Left hindlimb (tissue), 1 donor: ENCODE results near the gene ZNF600.
A peak's percentile ranks its signal among the peaks of the same experiment; 100 is the strongest.
"Not testable (repeated sequence)": the region's sequence is repeated elsewhere in the genome, so short reads cannot be mapped to it uniquely, and the experiment has no call there.

ENCODE experiments used
- DNase-seq: peaks from one replicate; pipeline ENCODE4 v3.0.0-alpha.2; 2018

The ZNF600 gene

DNA sequence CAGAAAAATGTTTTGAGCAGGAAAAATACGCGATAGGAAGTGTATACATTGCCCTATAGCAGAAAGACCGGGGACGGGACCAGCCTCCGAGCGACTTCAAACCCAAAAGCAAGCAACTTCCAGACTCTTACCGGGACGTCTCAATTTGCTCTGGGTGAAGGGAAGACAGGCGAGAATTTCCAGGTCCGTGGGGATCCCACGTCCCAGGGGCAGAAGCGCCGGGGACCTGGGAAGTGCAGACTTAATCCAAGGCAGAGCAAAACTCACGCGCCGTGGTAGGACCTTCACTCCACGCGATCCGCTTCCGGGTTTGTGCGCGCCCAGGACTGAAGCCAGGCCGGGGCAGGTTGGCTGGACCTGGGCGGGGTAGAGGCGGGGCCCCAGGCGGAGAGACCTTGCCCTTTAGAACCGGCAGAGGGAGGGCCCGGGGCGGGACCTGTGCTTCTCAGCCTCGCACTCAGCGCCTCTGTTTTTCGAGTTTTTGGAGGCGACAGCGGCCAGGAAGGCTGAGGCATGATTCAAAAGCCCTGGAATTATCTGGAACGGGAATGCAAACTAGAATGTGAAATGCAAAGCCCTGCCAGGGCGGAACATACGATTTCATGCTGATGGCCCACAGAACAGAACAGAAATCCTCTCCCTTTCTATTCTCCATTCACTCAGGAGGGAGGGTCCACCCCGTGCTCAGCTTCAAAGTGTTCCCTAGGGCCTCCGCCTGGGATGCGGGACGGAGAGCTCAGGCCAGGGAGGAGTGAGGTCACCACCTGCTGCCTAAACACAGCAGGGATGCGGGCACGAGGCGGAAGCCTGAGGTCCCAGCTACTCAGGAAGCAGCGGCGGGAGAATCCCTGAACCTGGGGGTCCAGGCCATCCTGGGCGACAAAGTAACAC lies at the start of gene ZNF600:
ZNF600 (minus strand) TSS at position 328 of the 891 bp plus-strand sequence. CDS start 7,903 bp downstream, outside the sequence.
- DNase-seq = peak; percentile 79

GRCh38 chr19:52834289-52834688 lies 47.7 kb upstream of the ZNF600 start:
- DNase-seq = not testable (repeated sequence)

DNA sequence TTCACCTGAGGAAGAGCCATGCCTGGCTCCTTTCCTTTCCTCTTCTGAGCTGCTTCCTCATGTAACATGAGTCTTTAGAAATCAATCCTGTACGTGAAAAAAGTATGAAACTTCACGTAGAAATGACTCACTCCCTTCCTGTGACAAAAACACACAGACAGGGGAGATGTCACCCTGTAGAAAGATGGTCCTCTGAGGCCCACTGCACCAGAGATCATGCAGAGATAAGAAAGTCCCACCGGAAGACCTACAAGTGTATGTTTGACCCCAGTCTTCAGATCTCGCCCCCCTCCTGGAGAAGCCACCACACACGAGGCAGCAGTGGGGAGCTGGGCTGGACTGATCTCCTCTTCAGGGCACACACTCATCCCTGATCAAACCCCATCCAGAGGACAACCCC lies 47.0 kb upstream of the ZNF600 start:
- not testable (repeated sequence) for DNase-seq

GRCh38 chr19:52829866-52830265 lies 43.3 kb upstream of the ZNF600 start:
- DNase-seq = not testable (repeated sequence)

- DNase-seq = no peak
Measured at GRCh38 chr19:52825765-52826164, 39.2 kb upstream of the ZNF600 start.

- no peak for DNase-seq
Measured at GRCh38 chr19:52823676-52824075, 37.1 kb upstream of the ZNF600 start.

- DNase-seq = peak; percentile 69
Measured at GRCh38 chr19:52821204-52821960, 34.8 kb upstream of the ZNF600 start, which contains the start of gene ZNF28. Gene ZNF28, minus strand, starts transcription at chr19:52821633. Its CDS starts 3,675 bp downstream, at chr19:52817958.

- DNase-seq = not testable (repeated sequence)
Measured at GRCh38 chr19:52820472-52821203, 34.0 kb upstream of the ZNF600 start.

- DNase-seq = no peak
Measured at GRCh38 chr19:52809801-52810200, 23.2 kb upstream of the ZNF600 start.

DNA sequence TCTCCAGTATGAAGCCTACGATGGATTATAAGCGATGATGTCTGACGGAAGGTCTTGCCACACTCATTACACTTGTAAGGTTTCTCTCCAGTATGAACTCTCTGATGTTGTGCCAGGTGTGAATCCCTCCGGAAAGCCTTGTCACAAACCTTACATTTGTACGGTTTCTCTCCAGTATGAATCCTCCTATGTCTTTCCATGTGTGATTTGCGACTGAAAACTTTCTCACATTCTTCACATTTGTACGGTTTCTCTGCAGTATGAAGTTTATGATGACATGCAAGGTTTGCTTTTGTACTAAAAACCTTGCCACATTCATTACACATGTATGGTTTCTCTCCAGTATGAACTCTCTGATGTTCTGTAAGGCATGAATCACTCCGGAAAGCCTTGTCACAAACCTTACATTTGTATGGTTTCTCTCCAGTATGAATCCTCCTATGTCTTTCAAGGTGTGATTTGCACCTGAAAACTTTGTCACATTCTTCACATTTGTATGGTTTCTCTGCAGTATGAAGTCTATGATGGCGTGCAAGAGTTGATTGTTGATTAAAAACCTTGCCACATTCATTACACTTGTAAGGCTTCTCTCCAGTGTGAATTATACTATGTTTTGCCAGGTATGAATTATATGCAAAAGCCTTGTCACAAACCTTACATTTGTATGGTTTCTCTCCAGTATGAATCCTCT lies 13.5 kb upstream of the ZNF600 start:
- DNase-seq = not testable (repeated sequence)

- no peak for DNase-seq
Measured at GRCh38 chr19:52789440-52789839, 2.8 kb upstream of the ZNF600 start.

GRCh38 chr19:52786078-52786463 lies 520 bp downstream of the ZNF600 start:
- DNase-seq = no peak

GRCh38 chr19:52785506-52785905 lies 1.1 kb downstream of the ZNF600 start:
- no peak for DNase-seq

GRCh38 chr19:52782864-52783263 lies 3.7 kb downstream of the ZNF600 start:
- not testable (repeated sequence) for DNase-seq

DNA sequence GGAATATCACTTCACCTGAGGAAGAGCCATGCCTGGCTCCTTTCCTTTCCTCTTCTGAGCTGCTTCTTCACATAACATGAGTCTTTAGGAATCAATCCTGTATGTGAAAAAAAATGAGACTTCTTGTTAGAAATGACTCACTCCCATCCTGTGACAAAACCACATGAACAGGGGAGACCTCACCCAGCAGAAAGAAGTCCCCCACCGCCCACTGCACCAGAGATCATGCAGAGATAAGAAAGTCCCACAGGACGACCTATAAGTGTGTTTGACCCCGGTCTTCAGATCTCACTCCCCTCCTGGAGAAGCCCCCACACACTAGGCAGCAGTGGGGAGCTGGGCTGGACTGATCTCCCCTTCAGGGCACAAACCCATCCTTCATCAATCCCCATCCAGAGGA lies 7.8 kb downstream of the ZNF600 start:
- no peak for DNase-seq

DNA sequence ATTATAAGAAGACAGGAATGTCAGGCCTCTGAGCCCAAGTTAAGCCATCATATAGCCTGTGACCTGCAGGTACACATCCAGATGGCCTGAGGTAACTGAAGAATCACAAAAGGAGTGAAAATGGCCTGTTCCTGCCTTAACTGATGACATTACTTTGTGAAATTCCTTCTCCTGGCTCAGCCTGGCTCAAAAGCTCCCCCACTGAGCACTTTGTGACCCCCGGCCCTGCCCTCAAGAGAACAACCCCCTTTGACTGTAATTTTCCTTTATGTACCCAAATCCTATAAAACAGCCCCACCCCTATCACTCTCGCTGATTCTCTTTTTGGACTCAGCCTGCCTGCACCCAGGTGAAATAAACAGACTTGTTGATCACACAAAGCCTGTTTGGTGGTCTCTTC lies 30.1 kb downstream of the ZNF600 start:
- not testable (repeated sequence) for DNase-seq

- DNase-seq = no peak
Measured at GRCh38 chr19:52749780-52750179, 36.8 kb downstream of the ZNF600 start.

GRCh38 chr19:52748336-52748950 lies 38.1 kb downstream of the ZNF600 start:
- DNase-seq = no peak

GRCh38 chr19:52745919-52746318 lies 40.7 kb downstream of the ZNF600 start:
- DNase-seq = not testable (repeated sequence)

- DNase-seq = no peak
Measured at GRCh38 chr19:52743091-52743490, 43.5 kb downstream of the ZNF600 start.

DNA sequence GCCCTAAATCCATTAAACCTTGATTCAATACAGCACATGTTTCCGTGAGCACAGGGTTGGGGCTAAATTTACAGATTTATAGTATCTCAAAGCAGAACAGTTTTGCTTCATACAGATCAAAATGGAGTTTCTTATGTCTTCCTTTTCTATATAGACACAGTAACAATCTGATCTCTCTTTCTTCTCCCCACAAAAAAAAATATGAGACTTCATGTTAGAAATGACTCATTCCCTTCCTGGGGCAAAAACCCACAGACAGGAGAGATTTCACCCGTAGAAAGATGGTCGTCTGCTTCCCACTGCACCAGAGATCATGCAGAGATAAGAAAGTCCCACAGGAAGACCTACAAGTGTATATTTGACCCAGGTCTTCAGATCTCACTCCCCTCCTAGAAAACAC lies 44.1 kb downstream of the ZNF600 start:
- DNase-seq = no peak

DNA sequence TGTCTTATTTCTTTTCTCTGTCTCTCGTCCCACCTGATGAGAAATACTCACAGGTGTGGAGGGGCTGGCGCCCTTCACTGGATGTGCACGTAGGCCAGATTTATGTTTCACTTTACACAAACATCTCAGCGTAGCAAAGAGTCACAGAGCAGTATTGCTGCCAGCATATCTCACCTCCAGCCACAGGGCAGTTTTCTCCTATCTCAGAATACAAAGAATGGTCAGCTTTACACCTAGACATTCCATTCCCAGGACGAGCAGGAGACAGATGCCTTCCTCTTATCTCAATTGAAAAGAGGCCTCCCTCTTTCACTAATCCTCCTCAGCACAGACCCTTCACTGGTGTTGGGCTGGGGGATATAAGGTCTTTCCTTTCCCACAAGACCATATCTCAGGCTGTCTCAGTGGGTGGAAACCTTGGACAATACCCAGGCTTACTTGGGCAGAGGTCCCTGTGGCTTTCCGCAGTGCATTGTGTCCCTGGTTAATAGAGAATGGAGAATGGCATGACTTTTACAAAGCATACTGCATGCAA lies 44.6 kb downstream of the ZNF600 start:
- DNase-seq = no peak
